GM12892 (cell line): Measurements from ENCODE around the gene BEND6.

Experiments
- POLR2A ChIP-seq: IDR thresholded peaks from 2 replicates; pipeline ENCODE4 v1.6.1; 2011; ENCODE audit warnings: low read depth, low read length, control low read depth
- TAF1 ChIP-seq: IDR thresholded peaks from 2 replicates; pipeline ENCODE4 v1.6.1; 2011; ENCODE audit warnings: low read depth, mild to moderate bottlenecking, control low read depth, low read length, borderline replicate concordance

- TF ChIP-seq POLR2A, result no peak
- no peak for TF ChIP-seq TAF1
Measured at GRCh38 chr6:56905378-56905777, 49.5 kb upstream of the BEND6 start.
